ENCODE results near the gene ZFYVE16. TPM values are rescaled to one million over a fixed set of nuclear protein-coding genes. Genes with fewer than 3 reads are reported as not detected.
"Not testable (repeated sequence)": the region's sequence is repeated elsewhere in the genome, so short reads cannot be mapped to it uniquely, and the experiment has no call there.

ZFYVE16 gene
- total RNA-seq, 1 donor from 2014 or later, result 74.4 TPM

GRCh38 chr5:80417973-80418372, 10.1 kb downstream of the ZFYVE16 start:
- H3K36me3 Mint-ChIP-seq (ENCODE audit: insufficient read depth), result peaks cover 32% of the 10 kb centered on the region
- H3K27me3 Mint-ChIP-seq, result no peaks in the 10 kb centered on the region
- no peak overlapping the region for H3K27ac Mint-ChIP-seq
- peaks cover 3% of the 10 kb centered on the region for H3K4me1 Mint-ChIP-seq (ENCODE audit: low read depth)
- H3K9me3 Mint-ChIP-seq (ENCODE audit: low read depth), result peaks cover 13% of the 10 kb centered on the region
- no peak overlapping the region for H3K4me3 Mint-ChIP-seq (ENCODE audit: low read depth)
- DNase-seq (ENCODE audit: low spot score, unreplicated experiment), result no peak
- TF ChIP-seq CTCF (IDR thresholded peaks at IDR 0.05; ENCODE audit: unreplicated experiment), result no peak

- H3K4me3 Mint-ChIP-seq (ENCODE audit: low read depth); H3K4me1 Mint-ChIP-seq (ENCODE audit: low read depth); DNase-seq (ENCODE audit: low spot score, unreplicated experiment); H3K27me3 Mint-ChIP-seq: not testable (repeated sequence)
- H3K9me3 Mint-ChIP-seq (ENCODE audit: low read depth), result peaks cover 53% of the 10 kb centered on the region
- H3K27ac Mint-ChIP-seq, result peak overlapping the region; percentile 80
- H3K36me3 Mint-ChIP-seq (ENCODE audit: insufficient read depth), result peaks cover 64% of the 10 kb centered on the region
Measured at GRCh38 chr5:80424365-80424764, 16.5 kb downstream of the ZFYVE16 start.

- Mint-ChIP-seq H3K27me3 (no peaks in the 10 kb centered on the region), H3K4me1 (ENCODE audit: low read depth) (peaks cover 2% of the 10 kb centered on the region), H3K9me3 (ENCODE audit: low read depth) (peaks cover 6% of the 10 kb centered on the region), H3K27ac (no peak overlapping the region), H3K36me3 (ENCODE audit: insufficient read depth) (peaks cover 33% of the 10 kb centered on the region), H3K4me3 (ENCODE audit: low read depth) (no peak overlapping the region)
- no peak for TF ChIP-seq CTCF (IDR thresholded peaks at IDR 0.05; ENCODE audit: unreplicated experiment)
- no peak for DNase-seq (ENCODE audit: low spot score, unreplicated experiment)
Measured at GRCh38 chr5:80435476-80435875, 27.6 kb downstream of the ZFYVE16 start.

- no peaks in the 10 kb centered on the region for H3K27me3 Mint-ChIP-seq
Measured at GRCh38 chr5:80437326-80437725, 29.5 kb downstream of the ZFYVE16 start.

GRCh38 chr5:80438739-80439138, 30.9 kb downstream of the ZFYVE16 start:
- Mint-ChIP-seq H3K9me3 (ENCODE audit: low read depth) (no peaks in the 10 kb centered on the region), H3K4me1 (ENCODE audit: low read depth) (peaks cover 2% of the 10 kb centered on the region), H3K4me3 (ENCODE audit: low read depth) (no peak overlapping the region), H3K27me3 (no peaks in the 10 kb centered on the region), H3K27ac (no peak overlapping the region), H3K36me3 (ENCODE audit: insufficient read depth) (peaks cover 31% of the 10 kb centered on the region)
- TF ChIP-seq CTCF (IDR thresholded peaks at IDR 0.05; ENCODE audit: unreplicated experiment), result no peak
- no peak for DNase-seq (ENCODE audit: low spot score, unreplicated experiment)

More at GRCh38 chr5:80437326-80437725, 29.5 kb downstream of the ZFYVE16 start:
- Mint-ChIP-seq H3K4me1 (ENCODE audit: low read depth) (peaks cover 2% of the 10 kb centered on the region), H3K9me3 (ENCODE audit: low read depth) (no peaks in the 10 kb centered on the region), H3K4me3 (ENCODE audit: low read depth) (no peak overlapping the region), H3K36me3 (ENCODE audit: insufficient read depth) (peaks cover 33% of the 10 kb centered on the region), H3K27ac (no peak overlapping the region)
- DNase-seq (ENCODE audit: low spot score, unreplicated experiment), result no peak
- no peak for TF ChIP-seq CTCF (IDR thresholded peaks at IDR 0.05; ENCODE audit: unreplicated experiment)

- Mint-ChIP-seq H3K4me3 (ENCODE audit: low read depth) (no peak overlapping the region), H3K4me1 (ENCODE audit: low read depth) (peaks cover 2% of the 10 kb centered on the region), H3K27ac (no peak overlapping the region), H3K9me3 (ENCODE audit: low read depth) (no peaks in the 10 kb centered on the region), H3K27me3 (no peaks in the 10 kb centered on the region), H3K36me3 (ENCODE audit: insufficient read depth) (peaks cover 31% of the 10 kb centered on the region)
- TF ChIP-seq CTCF (IDR thresholded peaks at IDR 0.05; ENCODE audit: unreplicated experiment), result no peak
- DNase-seq (ENCODE audit: low spot score, unreplicated experiment), result no peak
Measured at GRCh38 chr5:80439213-80439612, 31.3 kb downstream of the ZFYVE16 start.
